Liver (tissue), 3 donors: ENCODE data around the gene ZFYVE26.

Experiments
- ATF3 ChIP-seq: IDR thresholded peaks from 2 replicates; pipeline ENCODE4 v1.6.1; 2016; ENCODE audit warnings: antibody characterized with exemption
- EGR1 ChIP-seq, 2 donors: IDR thresholded peaks; 2 replicates each; pipeline ENCODE4 v1.6.1; 2016 to 2018; ENCODE audit warnings: antibody characterized with exemption in 2 of 2, low read depth in 2 of 2
- FOXA1 ChIP-seq: IDR thresholded peaks from 2 replicates; pipeline ENCODE4 v1.6.1; 2016; ENCODE audit warnings: antibody characterized with exemption
- HNF4G ChIP-seq: IDR thresholded peaks from 2 replicates; pipeline ENCODE4 v1.6.1; 2016; ENCODE audit warnings: antibody characterized with exemption
- MAX ChIP-seq: IDR thresholded peaks from 2 replicates; pipeline ENCODE4 v1.6.1; 2016; ENCODE audit warnings: antibody characterized with exemption
- RAD21 ChIP-seq, 2 donors: IDR thresholded peaks; 2 replicates each; pipeline ENCODE4 v1.6.1; 2016; ENCODE audit warnings: antibody characterized with exemption in 2 of 2, mild to moderate bottlenecking in 2 of 2
- RXRA ChIP-seq, 2 donors: IDR thresholded peaks; 2 replicates each; pipeline ENCODE4 v1.6.1; 2017 to 2018; ENCODE audit warnings: antibody characterized with exemption in 2 of 2, mild to moderate bottlenecking in 1 of 2
- TAF1 ChIP-seq: conservative IDR thresholded peaks from 2 replicates; pipeline ENCODE4 v1.6.1; 2016; ENCODE audit warnings: antibody characterized with exemption, mild to moderate bottlenecking
- YY1 ChIP-seq: IDR thresholded peaks from 2 replicates; pipeline ENCODE4 v1.6.1; 2016; ENCODE audit warnings: antibody characterized with exemption, mild to moderate bottlenecking
- TF ChIP-seq, protein P1 (sequence below): fragments of 150-350 bp; IDR thresholded peaks from 2 replicates; pipeline ENCODE4 v1.5.1; 2017; ENCODE audit warnings: improper control_type of control experiment, low read depth, low read length; ENCODE audit not compliant: missing input control
- donor health status: healthy.
- donor health status: healthy.

DNA sequence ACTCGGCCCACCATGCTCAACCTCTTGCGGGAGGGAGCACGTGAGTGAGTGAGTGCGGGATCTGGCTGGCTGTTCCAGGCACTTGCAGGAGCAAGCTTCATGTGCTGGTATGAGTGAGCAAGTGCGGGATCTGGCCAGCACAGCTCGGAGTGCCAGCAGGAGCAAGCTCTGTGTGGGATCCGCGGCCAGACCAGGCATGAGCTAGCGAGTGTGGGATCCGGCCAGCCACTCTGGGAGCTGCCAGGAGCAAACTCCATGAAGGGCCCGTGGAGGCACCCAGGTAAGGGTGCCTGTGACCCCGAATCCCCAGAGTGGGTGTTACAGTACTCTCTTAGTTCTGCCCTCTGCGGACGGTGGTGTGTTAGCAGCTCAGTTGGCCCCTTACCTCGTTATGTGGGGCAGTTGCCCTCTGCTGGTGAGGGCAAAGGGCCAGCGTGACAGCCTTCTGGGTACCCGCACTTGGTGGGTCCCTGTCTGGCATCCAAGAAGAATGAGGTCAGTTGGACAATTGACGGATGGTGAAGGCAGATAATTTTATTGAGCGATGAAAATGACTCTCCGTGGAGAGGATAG lies 41.5 kb upstream of the ZFYVE26 start:
- no peak for TF ChIP-seq RAD21 (IDR thresholded peaks at IDR 0.05)
- TF ChIP-seq, protein P1, sequence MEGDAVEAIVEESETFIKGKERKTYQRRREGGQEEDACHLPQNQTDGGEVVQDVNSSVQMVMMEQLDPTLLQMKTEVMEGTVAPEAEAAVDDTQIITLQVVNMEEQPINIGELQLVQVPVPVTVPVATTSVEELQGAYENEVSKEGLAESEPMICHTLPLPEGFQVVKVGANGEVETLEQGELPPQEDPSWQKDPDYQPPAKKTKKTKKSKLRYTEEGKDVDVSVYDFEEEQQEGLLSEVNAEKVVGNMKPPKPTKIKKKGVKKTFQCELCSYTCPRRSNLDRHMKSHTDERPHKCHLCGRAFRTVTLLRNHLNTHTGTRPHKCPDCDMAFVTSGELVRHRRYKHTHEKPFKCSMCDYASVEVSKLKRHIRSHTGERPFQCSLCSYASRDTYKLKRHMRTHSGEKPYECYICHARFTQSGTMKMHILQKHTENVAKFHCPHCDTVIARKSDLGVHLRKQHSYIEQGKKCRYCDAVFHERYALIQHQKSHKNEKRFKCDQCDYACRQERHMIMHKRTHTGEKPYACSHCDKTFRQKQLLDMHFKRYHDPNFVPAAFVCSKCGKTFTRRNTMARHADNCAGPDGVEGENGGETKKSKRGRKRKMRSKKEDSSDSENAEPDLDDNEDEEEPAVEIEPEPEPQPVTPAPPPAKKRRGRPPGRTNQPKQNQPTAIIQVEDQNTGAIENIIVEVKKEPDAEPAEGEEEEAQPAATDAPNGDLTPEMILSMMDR, result no peak
- TF ChIP-seq MAX, result no peak
- no peak for TF ChIP-seq RXRA (IDR thresholded peaks at IDR 0.05)
- TF ChIP-seq EGR1 (IDR thresholded peaks at IDR 0.05; ENCODE audit: low read depth in 2 of 2), result no peak
- TF ChIP-seq HNF4G, result no peak
- TF ChIP-seq TAF1, result no peak
- TF ChIP-seq ATF3, result no peak
- TF ChIP-seq YY1, result no peak
- TF ChIP-seq FOXA1, result no peak
